ENCODE results near the gene CDKAL1. TPM values are rescaled to one million over a fixed set of nuclear protein-coding genes. Genes with fewer than 3 reads are reported as not detected.

CDKAL1 gene
- total and polyA plus RNA-seq, 11 donors, result 3.2 to 14.3 (median 9.3) TPM

GRCh38 chr6:21102624-21103023, 568.4 kb downstream of the CDKAL1 start:
- Histone ChIP-seq H3K4me3 (no peak overlapping the region), H3K27ac (no peak overlapping the region), H3K36me3 (peaks cover 0 to 2% (median 0%) of the 10 kb centered on the region in 9 donors), H3K27me3 (no peaks in the 10 kb centered on the region), H3K4me1 (peaks cover 0 to 18% (median 3%) of the 10 kb centered on the region in 12 donors), H3K9me3 (no peaks in the 10 kb centered on the region)
- ATAC-seq (no peak), DNase-seq (no peak)
- 86 to 91% (median 90%) methylated on average over 7 of the region's 7 CpGs for WGBS, 4 donors
- intact Hi-C loops (cut with DNase I), result no loop called here
- no peak for TF ChIP-seq CTCF (IDR thresholded peaks at IDR 0.05)
- TF ChIP-seq POLR2A (IDR thresholded peaks at IDR 0.05), result no peak

- Histone ChIP-seq H3K4me1 (peaks cover 0 to 18% (median 3%) of the 10 kb centered on the region in 12 donors), H3K36me3 (peaks cover 0 to 2% (median 0%) of the 10 kb centered on the region in 9 donors), H3K27ac (no peak overlapping the region), H3K9me3 (no peaks in the 10 kb centered on the region), H3K27me3 (no peaks in the 10 kb centered on the region), H3K4me3 (no peak overlapping the region)
- intact Hi-C loops (cut with DNase I), result no loop called here
- no peak for DNase-seq
- 64 to 78% (median 70%) methylated on average over 4 of the region's 4 CpGs for WGBS, 4 donors
- no peak for ATAC-seq
- TF ChIP-seq POLR2A (IDR thresholded peaks at IDR 0.05), result no peak
- no peak for TF ChIP-seq CTCF (IDR thresholded peaks at IDR 0.05)
Measured at GRCh38 chr6:21103626-21104224, 569.5 kb downstream of the CDKAL1 start.

GRCh38 chr6:21104288-21104687, 570.0 kb downstream of the CDKAL1 start:
- WGBS, 4 donors, result 96 to 99% (median 98%) methylated on average over 2 of the region's 2 CpGs
- TF ChIP-seq CTCF (IDR thresholded peaks at IDR 0.05) (no peak), POLR2A (IDR thresholded peaks at IDR 0.05) (no peak)
- no peaks in the 10 kb centered on the region for H3K27me3 ChIP-seq
- H3K4me3 ChIP-seq, result no peak overlapping the region
- peaks cover 0 to 2% (median 0%) of the 10 kb centered on the region in 9 donors for H3K36me3 ChIP-seq
- peaks cover 0 to 20% (median 3%) of the 10 kb centered on the region in 12 donors for H3K4me1 ChIP-seq
- no peak overlapping the region for H3K27ac ChIP-seq
- DNase-seq, result no peak
- intact Hi-C loops (cut with DNase I), result no loop called here
- no peaks in the 10 kb centered on the region for H3K9me3 ChIP-seq
- no peak for ATAC-seq

GRCh38 chr6:21107796-21108195, 573.5 kb downstream of the CDKAL1 start:
- peaks cover 0 to 23% (median 8%) of the 10 kb centered on the region in 12 donors for H3K4me1 ChIP-seq
- TF ChIP-seq POLR2A (IDR thresholded peaks at IDR 0.05), result no peak
- no peak for TF ChIP-seq CTCF (IDR thresholded peaks at IDR 0.05)

More at GRCh38 chr6:21107796-21108195, 573.5 kb downstream of the CDKAL1 start:
- 95 to 97% (median 96%) methylated on average over 3 of the region's 3 CpGs for WGBS, 4 donors
- no peak overlapping the region for H3K27ac ChIP-seq
- ATAC-seq, result no peak
- DNase-seq, result no peak
- no peak overlapping the region for H3K4me3 ChIP-seq
- no peaks in the 10 kb centered on the region for H3K36me3 ChIP-seq
- H3K9me3 ChIP-seq, result no peaks in the 10 kb centered on the region
- no peaks in the 10 kb centered on the region for H3K27me3 ChIP-seq
- intact Hi-C loops (cut with DNase I), result no loop called here
